Fibroblast of gingiva (primary cell): ENCODE measurements around the gene HOXB2.

Experiments used
- DNase-seq: peaks from one replicate; pipeline ENCODE4 v3.0.0-alpha.2; 2011; ENCODE audit warnings: low read depth

HOXB2 gene

DNA sequence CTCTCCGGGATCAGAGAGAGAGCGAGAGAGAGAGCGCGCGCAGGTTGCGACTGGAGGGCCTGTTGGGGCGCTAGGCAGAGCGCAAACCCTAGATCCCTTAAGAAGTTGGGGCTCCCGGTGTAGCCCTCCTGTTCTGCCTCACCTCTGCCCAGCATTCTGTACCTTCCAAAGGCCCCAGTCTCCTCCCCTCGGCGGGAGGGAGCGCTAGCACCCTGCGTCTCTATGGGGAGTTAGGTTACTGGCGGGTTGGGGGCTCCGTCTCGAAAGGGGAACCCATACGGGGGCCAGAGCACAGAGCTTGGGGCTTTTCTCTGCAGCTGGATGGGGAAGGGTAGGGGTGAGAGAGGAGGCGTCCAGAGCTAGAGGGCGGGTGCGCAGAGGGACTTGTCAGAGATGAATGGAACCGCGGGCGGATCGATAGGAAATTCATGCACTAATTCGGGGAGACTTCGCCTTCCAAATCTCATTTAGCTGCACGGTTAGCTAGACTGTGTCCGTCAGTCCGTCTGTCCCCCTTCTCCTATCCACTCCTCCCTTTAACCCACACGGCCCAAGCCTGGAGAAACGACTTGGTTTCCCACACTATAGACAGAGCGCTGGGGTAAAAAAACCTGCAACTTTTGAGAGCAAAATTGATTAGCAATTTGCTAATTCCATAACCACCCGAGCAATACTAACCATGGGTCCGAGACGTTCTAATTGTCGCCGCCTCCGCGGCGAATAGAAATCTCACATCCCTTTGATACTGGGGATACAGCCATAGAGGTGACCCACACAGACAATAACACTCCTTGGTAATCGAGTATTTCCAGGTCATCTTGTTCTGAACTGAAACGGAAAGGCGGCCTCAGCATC lies 33.9 kb upstream of the HOXB2 start:
- no peak for DNase-seq

DNA sequence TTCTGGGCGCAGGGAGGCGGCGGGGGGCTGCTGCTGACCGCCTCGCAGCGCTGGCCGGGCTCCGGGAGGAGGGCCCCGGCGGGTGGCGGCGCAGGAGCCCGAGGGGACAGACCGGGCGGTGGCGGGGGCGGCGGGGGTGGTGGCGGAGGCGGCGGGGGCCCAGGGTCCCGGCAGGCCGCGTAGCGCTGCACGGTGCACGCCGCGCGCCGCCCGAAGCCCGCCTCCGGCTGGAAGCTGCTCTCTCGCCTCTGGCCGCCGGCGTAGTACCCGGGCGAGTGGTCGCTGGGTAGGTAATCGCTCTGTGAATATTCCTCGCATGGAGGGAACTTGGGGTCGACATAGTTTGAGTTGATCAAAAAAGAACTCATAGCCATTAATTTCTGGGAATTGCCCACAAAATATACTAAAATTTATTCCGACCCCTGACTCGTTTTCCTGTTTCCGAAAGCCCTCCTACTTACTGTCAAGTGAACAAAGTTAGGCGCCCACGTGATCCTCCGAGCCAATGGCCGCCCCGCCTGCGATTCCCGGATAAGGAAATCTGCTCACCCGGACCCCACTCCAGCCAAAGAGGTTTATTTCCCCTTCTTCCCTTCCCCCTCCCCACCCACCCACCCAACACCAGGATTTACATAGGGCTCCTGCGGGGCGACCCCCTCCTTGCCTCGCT lies 33.2 kb upstream of the HOXB2 start, which contains the start of gene HOXB4:
Gene HOXB4 (minus strand): TSS at position 405 of the 670 bp plus-strand sequence. CDS start 31 bp downstream, at position 374.
- no peak for DNase-seq

- DNase-seq: no peak
Observed at GRCh38 chr17:48577330-48577945, 32.5 kb upstream of the HOXB2 start.

GRCh38 chr17:48576479-48577309 lies 31.8 kb upstream of the HOXB2 start:
- DNase-seq: no peak

DNA sequence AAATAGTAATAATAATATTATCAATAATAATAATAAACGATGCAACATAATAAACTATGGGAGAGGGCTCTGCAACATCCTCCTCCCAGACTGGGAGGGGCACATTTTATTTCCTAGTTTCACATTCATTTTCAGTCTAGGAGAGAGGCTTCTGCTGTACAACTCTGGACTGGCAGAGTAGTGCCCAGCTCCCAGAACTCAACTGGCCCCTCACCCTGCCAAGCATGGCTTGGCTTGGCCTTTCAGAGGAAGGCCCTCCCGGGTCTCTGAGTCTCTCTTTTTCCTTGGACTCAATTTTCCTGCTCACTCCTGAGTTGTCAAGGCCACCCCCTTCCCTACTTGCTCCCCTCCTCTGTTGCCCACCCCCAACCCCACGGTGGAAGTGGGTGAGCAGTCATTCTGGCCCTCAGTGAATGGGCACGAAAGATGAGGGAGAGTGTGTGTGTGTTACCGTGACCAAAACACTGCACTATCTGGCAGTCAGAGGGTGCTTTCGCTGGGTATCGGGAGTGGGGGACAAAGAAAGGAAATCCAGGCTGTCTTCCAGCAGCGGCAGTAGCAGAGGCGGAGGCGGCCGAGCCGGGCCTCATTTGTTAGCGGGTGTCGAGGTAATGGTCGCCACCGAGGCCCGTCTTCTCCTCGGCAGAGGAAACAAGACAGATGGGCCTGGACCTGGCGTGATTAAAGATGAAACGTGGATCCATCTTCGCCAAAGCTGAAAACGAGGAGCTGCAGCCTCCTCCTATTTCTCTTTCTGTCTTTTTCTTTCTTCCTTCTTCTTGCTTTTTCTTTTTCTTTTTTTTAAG lies 31.0 kb upstream of the HOXB2 start:
- DNase-seq: no peak

GRCh38 chr17:48575066-48575582 lies 30.2 kb upstream of the HOXB2 start:
- DNase-seq: no peak

DNA sequence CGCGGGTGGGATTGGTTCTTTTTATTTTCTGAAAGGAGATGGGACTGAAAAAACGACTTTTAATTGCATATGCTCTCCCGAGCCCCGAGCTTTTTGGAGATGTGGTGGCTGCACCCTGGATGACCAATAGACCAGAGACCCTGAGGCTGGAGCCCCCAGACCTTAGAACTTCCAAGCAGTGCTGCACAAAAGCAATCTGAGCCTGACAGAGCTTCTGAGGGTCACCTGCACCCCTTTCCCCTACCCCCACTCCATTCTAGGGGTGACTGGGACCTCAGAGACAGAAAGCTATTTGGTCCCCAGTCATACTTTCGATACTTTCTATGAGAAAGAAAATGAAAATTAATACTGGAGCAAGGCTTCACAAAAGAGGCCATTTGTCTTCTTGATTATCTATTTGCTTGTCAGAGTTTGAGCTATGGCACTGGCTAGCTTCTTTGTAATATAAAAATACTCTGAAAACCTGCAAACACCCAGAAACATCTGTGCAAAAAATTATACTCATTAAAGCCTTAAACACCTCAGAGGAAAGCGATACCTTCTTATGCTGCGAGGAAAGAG lies 29.7 kb upstream of the HOXB2 start:
- DNase-seq: no peak

DNA sequence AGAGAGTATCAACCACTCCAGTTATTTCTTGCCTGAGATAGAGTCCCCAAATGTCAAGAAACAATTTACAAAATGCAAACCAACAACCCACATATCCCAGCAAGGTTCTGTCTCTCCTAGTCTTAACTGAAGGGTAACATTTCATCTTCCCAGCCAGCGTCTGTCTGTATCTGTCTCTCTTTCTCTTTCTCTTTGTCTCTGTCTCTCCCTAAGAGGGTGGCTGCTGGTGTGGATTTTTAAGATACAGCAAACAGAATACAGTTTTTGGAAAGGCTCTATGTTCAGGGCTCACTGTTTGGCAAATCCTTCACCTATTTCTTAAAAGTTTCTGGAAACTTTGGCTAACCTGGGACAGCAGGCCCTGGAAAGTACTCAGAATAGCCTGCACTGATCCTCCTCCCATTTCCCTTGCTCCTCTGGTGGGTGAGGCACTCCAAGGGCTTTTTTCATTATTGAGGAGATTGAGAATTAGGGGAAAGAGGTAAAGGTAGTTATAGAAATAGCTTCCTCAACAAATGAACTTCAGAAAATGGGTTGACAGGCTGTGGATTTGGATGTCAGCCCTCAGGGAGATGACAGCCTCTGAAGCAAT lies 27.0 kb upstream of the HOXB2 start:
- DNase-seq: no peak

DNA sequence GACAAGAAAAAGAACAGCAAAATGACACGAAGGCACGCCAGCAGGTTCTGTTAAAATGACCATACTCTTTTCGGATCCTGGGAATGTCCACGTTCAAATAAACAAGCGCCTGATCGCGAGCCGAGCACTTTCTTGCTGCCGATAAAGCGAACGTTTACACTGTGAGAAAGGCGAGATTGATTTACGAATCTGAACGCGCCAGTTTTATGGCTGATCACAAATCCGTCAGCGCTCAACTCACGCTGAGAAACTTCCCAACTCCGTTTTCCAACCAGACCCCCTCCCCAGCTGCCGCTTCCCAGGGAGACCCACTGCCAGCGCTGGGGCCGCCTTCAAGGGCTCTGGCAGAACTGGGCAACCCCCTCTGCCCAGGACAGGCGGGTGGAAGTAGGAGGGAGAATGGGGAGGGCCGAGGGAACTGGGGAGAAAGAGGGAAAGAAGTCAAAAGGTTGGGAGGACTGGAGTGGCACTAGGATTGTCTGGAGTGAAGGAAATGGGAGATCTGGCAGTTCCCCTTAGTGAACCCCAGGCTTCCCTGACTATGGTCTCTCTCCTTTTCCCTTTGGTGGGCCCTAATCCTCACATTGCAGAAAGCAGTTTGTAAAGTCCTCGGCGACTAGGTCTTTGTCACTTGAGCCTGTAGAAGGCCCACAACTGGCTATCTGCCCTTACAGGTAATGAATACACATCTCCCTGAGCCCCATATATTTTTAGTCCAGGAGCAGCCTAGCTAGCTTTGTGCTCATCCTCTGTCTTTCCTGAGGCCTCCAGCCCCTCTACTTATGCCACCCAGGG lies 26.3 kb upstream of the HOXB2 start:
- no peak for DNase-seq

DNA sequence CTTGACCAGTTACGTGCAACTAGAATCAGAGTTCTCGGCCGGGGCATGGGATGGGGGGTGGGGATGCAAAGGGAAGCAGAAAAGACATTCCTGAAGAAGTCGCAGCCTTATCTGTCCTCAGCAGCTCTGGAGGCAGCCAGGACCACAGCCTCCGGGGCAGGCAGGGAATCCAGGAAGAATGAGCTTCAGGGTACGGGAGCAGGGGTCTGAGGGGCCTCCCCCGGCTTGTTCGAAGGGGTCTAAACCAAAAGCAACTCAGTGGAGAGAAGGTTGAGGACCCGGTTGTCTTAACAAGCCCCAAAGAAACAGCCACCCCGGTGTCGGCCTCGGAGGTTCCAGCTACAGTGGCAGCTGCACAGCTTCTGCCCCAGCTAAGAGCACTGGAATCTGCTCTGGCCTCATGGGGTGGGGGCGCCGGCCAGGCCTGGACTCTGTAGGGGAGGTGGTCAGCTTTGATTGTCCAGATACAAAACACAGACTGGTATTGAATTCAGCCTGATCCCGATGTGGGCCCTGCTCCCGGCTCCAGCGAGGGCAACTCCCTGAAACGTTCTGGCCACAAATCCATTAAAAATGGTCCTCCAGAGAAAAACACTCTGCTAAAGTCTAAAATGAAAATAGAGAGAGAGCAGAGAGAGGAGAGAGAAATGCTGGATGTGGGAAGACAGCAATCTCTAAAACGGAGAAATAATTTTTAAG lies 25.6 kb upstream of the HOXB2 start:
- no peak for DNase-seq

DNA sequence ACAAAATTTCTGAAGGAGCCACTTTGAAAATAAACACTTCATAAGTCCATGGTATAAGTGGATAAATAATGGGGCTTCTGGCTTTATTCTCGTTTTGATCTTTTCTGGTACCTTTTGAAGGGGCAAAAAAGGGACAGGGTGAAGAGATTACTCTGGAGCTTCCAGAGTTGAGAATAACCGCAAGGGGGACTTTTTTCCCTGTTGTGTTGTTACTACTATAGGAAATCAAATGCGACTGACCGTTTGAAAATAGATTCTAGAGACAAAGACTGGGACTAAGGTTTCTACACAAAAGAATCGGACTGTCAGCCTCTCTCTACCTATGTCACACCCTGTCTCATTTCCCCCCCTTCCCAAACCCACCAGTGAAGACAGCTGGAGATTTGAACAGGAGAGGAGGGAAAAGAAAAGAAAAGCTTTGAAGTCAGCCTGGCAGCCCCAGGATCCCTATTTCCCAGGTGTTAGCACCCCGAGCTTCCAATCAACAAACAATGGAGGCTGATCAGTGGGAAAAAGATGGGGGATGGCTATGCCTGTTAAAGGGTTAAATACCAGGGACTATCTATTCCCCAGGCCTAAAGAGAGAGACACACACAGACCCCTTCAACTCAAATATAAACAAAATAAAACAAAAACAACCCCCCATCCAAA lies 24.9 kb upstream of the HOXB2 start:
- DNase-seq: no peak

DNA sequence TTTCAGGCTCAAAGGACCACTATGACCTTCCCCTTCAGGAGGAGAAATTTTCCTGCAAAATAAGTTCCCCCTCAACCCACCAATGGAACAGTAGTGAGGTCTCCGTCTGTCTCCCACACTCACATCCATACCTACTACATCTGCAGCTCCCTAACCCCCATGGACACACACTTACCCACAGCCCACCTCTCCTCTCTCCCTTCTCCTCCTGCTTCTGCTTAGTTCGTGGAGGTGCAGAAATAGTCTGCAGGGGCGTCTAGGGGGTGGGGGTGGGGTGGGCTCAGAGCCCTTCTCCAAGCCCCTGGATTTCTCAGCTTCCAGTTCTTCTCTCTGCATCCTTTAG lies 24.3 kb upstream of the HOXB2 start:
- no peak for DNase-seq

DNA sequence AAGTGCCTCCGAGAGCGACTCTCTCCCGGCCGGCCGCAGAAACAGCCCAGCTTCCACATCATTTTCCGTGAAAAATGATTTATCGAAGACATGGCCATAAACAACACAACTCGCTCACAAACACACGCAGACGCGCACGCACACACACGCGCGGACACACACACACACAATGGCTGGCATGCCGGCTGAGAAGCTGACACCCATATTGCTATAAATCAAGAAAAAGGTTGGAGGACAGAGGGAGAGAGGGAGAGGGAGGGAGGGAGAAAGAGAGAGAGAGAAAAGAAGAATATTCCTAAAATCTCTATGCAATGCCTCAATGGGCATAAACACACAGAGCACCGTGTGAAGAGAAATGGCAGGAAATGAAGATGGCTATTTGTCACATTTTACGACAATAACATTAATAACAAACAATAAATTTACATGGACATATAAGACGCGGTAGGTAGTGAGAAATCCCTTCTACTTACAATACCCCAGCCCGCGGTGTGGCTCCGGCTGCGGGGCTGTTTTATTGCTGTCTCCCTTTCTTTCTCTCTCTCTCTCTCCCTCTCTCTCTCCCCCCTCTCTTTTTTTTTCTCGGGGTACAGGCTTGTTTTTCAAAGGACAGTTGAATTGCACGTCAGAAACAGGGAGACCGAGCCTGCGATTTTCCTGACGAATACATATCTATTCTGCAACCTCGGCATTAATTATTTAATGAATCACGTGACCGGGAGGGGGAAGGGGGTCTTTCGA lies 23.8 kb upstream of the HOXB2 start:
- no peak for DNase-seq

- DNase-seq: no peak
Observed at GRCh38 chr17:48567646-48568354, 22.9 kb upstream of the HOXB2 start.

GRCh38 chr17:48567209-48567608 lies 22.3 kb upstream of the HOXB2 start:
- no peak for DNase-seq

DNA sequence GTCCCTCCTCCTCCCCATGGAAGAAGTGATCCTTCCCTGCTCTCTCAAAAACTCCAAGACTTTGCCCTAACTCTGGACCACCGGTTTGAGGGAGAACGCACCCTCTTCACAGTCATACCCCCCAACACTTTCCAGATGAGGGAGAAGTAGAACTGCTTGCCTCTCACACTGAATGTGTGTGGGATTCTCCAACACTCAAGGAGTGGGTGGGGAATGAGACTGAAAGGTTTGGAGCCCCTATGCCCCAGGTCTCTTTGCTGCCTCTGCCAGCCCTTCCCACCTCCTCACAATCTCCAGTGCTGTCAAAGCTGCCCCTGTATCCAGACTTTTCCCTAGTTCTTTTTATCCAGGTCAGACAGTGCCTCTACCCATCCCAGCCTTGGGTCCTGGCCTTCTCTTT lies 21.8 kb upstream of the HOXB2 start:
- DNase-seq: no peak
